H1 (cell line): ENCODE results near the gene SYP. TPM values are rescaled to one million over a fixed set of nuclear protein-coding genes. Genes with fewer than 3 reads are reported as not detected.

ENCODE experiments used
- CTCF ChIA-PET: fragments of 300-600 bp; sonication (Branson Sonifier 250); formaldehyde crosslinking; loops from one replicate; lab custom pipeline; 2021; ENCODE audit not compliant: partially characterized antibody; lab: Charles Lee
- POLR2A ChIA-PET: fragments of 300-600 bp; sonication (Branson Sonifier 250); formaldehyde crosslinking; loops from one replicate; lab custom pipeline; 2021; ENCODE audit warnings: inconsistent platforms; ENCODE audit not compliant: partially characterized antibody; lab: Charles Lee
- DNase-seq, 2 experiments: peaks; one replicate each; pipeline versions ENCODE4 v3.0.0 to v3.0.0-alpha.2; 2010 to 2022; ENCODE audit warnings: low spot score in 2 of 2, low read depth in 1 of 2, mixed read lengths in 1 of 2
- FAIRE-seq: peaks from 2 replicates; lab custom pipeline; 2011; peaks lifted over from hg19 to GRCh38; lab: Jason Lieb, UNC
- H2AFZ ChIP-seq: 2 replicates; pipeline ENCODE4 v1.8.1; 2012; ENCODE audit warnings: low read length, inconsistent platforms
- H2AK5ac ChIP-seq: 2 replicates; pipeline ENCODE4 v1.6.1; 2013; ENCODE audit warnings: low read depth, low read length
- H2BK120ac ChIP-seq: replicated peaks from 2 replicates; pipeline ENCODE3; 2013; ENCODE audit warnings: low read depth, low read length, inconsistent platforms
- H2BK12ac ChIP-seq: 2 replicates; pipeline ENCODE4 v1.6.1; 2013; ENCODE audit warnings: low read depth, low read length
- H2BK15ac ChIP-seq: 2 replicates; pipeline ENCODE4 v1.6.1; 2013; ENCODE audit warnings: low read length
- H2BK20ac ChIP-seq: 2 replicates; pipeline ENCODE4 v1.6.1; 2013; ENCODE audit warnings: low read length
- H2BK5ac ChIP-seq: 2 replicates; pipeline ENCODE4 v1.6.1; 2013; ENCODE audit warnings: low read depth, low read length
- H3K14ac ChIP-seq: 2 replicates; pipeline ENCODE4 v1.6.1; 2013; ENCODE audit warnings: inconsistent platforms; ENCODE audit not compliant: insufficient read length
- H3K18ac ChIP-seq: 2 replicates; pipeline ENCODE4 v1.6.1; 2013; ENCODE audit warnings: low read length; ENCODE audit errors: extremely low read depth
- H3K23ac ChIP-seq: 2 replicates; pipeline ENCODE4 v1.6.1; 2013; ENCODE audit warnings: inconsistent platforms; ENCODE audit not compliant: insufficient read length
- H3K23me2 ChIP-seq: 2 replicates; pipeline ENCODE4 v1.6.1; 2013; ENCODE audit warnings: low read depth, low read length
- H3K27ac ChIP-seq: 2 replicates; pipeline ENCODE4 v1.6.1; 2011; ENCODE audit warnings: low read depth, low read length, inconsistent platforms
- H3K27me3 ChIP-seq, 4 experiments: replicated peaks in 1 of 4; 1 replicate in 1 of 4; 2 replicates in 3 of 4; pipeline versions ENCODE4 v1.6.1 to v1.8.1; 2011 to 2013; ENCODE audit warnings: low read length in 3 of 4, mild to moderate bottlenecking in 3 of 4, inconsistent platforms in 2 of 4, mixed read lengths in 2 of 4, moderate library complexity in 1 of 4; ENCODE audit not compliant: control insufficient read depth in 3 of 4, insufficient read depth in 3 of 4; ENCODE audit errors: extremely low read depth in 1 of 4
- H3K36me3 ChIP-seq, 4 experiments: 2 replicates each; pipeline versions ENCODE4 v1.6.1 to v1.8.1; 2011 to 2013; ENCODE audit warnings: mild to moderate bottlenecking in 4 of 4, low read length in 3 of 4, moderate library complexity in 2 of 4, control low read depth in 1 of 4, inconsistent platforms in 1 of 4; ENCODE audit not compliant: insufficient read depth in 4 of 4, control insufficient read depth in 2 of 4
- H3K4ac ChIP-seq: replicated peaks from 2 replicates; pipeline ENCODE3; 2013; ENCODE audit warnings: low read length, low read depth, mixed read lengths, inconsistent platforms; ENCODE audit not compliant: insufficient read length
- H3K4me1 ChIP-seq, 4 experiments: replicated peaks in 1 of 4; 1 replicate in 1 of 4; 2 replicates in 3 of 4; pipeline versions ENCODE4 v1.6.1 to v1.8.1; 2011 to 2013; ENCODE audit warnings: low read length in 3 of 4, inconsistent platforms in 2 of 4, mixed read lengths in 1 of 4; ENCODE audit not compliant: insufficient read depth in 4 of 4, control insufficient read depth in 3 of 4
- H3K4me2 ChIP-seq, 2 experiments: 2 replicates each; pipeline versions ENCODE4 v1.6.1 to v1.8.1; 2011 to 2013; ENCODE audit warnings: low read depth in 2 of 2, low read length in 2 of 2, control low read depth in 1 of 2, inconsistent platforms in 1 of 2, mild to moderate bottlenecking in 1 of 2; ENCODE audit not compliant: insufficient read depth in 1 of 2
- H3K4me3 ChIP-seq, 4 experiments: fragments of 200-600, 300-600 bp in 1 of 4; sonication (generic), shearing (Covaris generic), sonication (Bioruptor Twin) in 1 of 4; 2 replicates each; pipeline versions ENCODE4 v1.5.1 to v1.8.1; 2011 to 2016; ENCODE audit warnings: low read length in 4 of 4, low read depth in 3 of 4, control low read depth in 2 of 4, inconsistent platforms in 2 of 4, mild to moderate bottlenecking in 2 of 4, mixed read lengths in 1 of 4, moderate library complexity in 1 of 4; ENCODE audit not compliant: insufficient read depth in 2 of 4; ENCODE audit errors: extremely low read depth in 1 of 4
- H3K56ac ChIP-seq: replicated peaks from 2 replicates; pipeline ENCODE3; 2013; ENCODE audit warnings: low read depth, mild to moderate bottlenecking, mixed read lengths, low read length, inconsistent platforms; ENCODE audit not compliant: insufficient read length
- H3K79me1 ChIP-seq: 2 replicates; pipeline ENCODE4 v1.6.1; 2013; ENCODE audit warnings: low read depth, low read length, control low read depth
- H3K79me2 ChIP-seq, 2 experiments: 2 replicates each; pipeline versions ENCODE4 v1.6.1 to v1.8.1; 2012 to 2013; ENCODE audit warnings: low read length in 2 of 2, mild to moderate bottlenecking in 2 of 2, inconsistent platforms in 1 of 2; ENCODE audit not compliant: insufficient read depth in 2 of 2, control insufficient read depth in 1 of 2
- H3K9ac ChIP-seq, 4 experiments: replicated peaks in 1 of 4; 1 replicate in 1 of 4; 2 replicates in 3 of 4; pipeline versions ENCODE4 v1.6.1 to v1.8.1; 2011 to 2013; ENCODE audit warnings: low read depth in 3 of 4, low read length in 3 of 4, control low read depth in 2 of 4, mild to moderate bottlenecking in 2 of 4, moderate library complexity in 2 of 4, inconsistent platforms in 1 of 4; ENCODE audit errors: extremely low read depth in 1 of 4
- H3K9me3 ChIP-seq, 2 experiments: 2 replicates each; pipeline versions ENCODE4 v1.6.1 to v1.8.1; 2012 to 2013; ENCODE audit warnings: mild to moderate bottlenecking in 2 of 2, moderate library complexity in 2 of 2, control low read depth in 1 of 2, inconsistent platforms in 1 of 2, low read depth in 1 of 2, low read length in 1 of 2, mixed read lengths in 1 of 2; ENCODE audit not compliant: insufficient read depth in 2 of 2
- H4K20me1 ChIP-seq, 2 experiments: replicated peaks in 1 of 2; 2 replicates each; pipeline versions ENCODE3 to v1.8.1; 2011 to 2013; ENCODE audit warnings: inconsistent platforms in 2 of 2, low read length in 2 of 2, mild to moderate bottlenecking in 1 of 2; ENCODE audit not compliant: insufficient read depth in 2 of 2, control insufficient read depth in 1 of 2
- H4K5ac ChIP-seq: 2 replicates; pipeline ENCODE4 v1.6.1; 2013; ENCODE audit warnings: low read length, low read depth, mixed read lengths, inconsistent platforms; ENCODE audit not compliant: insufficient read length
- H4K8ac ChIP-seq: 2 replicates; pipeline ENCODE4 v1.8.0; 2013; ENCODE audit warnings: mild to moderate bottlenecking, moderate library complexity, low read length, inconsistent platforms; ENCODE audit not compliant: insufficient read depth; ENCODE audit errors: extremely low read depth
- H4K91ac ChIP-seq: replicated peaks from 2 replicates; pipeline ENCODE3; 2013; ENCODE audit warnings: low read length, mixed read lengths, inconsistent platforms; ENCODE audit not compliant: insufficient read length
- BCL11A ChIP-seq, 2 experiments: IDR thresholded peaks; one replicate each; pipeline ENCODE4 v1.6.1; 2011; ENCODE audit warnings: low read depth in 2 of 2, low read length in 2 of 2, mild to moderate bottlenecking in 2 of 2
- EGR1 ChIP-seq: IDR thresholded peaks from 2 replicates; pipeline ENCODE4 v1.6.1; 2011; ENCODE audit warnings: low read depth, low read length, borderline replicate concordance
- EP300 ChIP-seq, 2 experiments: IDR thresholded peaks; 1 replicate in 1 of 2; 2 replicates in 1 of 2; pipeline ENCODE4 v1.6.1; 2011 to 2012; ENCODE audit warnings: low read depth in 2 of 2, low read length in 2 of 2, mild to moderate bottlenecking in 2 of 2, borderline replicate concordance in 1 of 2, inconsistent platforms in 1 of 2, moderate library complexity in 1 of 2
- KDM5A ChIP-seq: fragments of 200-600 bp; IDR thresholded peaks from 2 replicates; pipeline ENCODE4 v1.7.1; 2012; ENCODE audit warnings: mild to moderate bottlenecking, low read length, inconsistent platforms, mixed read lengths
- SRF ChIP-seq: IDR thresholded peaks from 2 replicates; pipeline ENCODE4 v1.6.1; 2011; ENCODE audit warnings: mild to moderate bottlenecking, low read depth, low read length, moderate library complexity
- TAF7 ChIP-seq: optimal IDR thresholded peaks from 2 replicates; pipeline ENCODE3; 2011; ENCODE audit warnings: low read depth, mild to moderate bottlenecking, inconsistent platforms, low read length, moderate library complexity, borderline replicate concordance
- whole genome bisulfite sequencing, 2 experiments: shearing (Covaris generic) in 1 of 2; methylation state at CpG; one replicate each; pipeline versions ENCODE4 v1.1.6 to v1.1.7; 2013 to 2015; ENCODE audit warnings: low lambda C conversion rate in 2 of 2, mixed read lengths in 2 of 2, inconsistent platforms in 1 of 2, low coverage in 1 of 2, missing lambda C conversion rate in 1 of 2; ENCODE audit not compliant: insufficient replicate concordance in 2 of 2, insufficient coverage in 1 of 2, insufficient read length in 1 of 2; ENCODE audit errors: extremely low coverage in 1 of 2, missing lambda C conversion rate in 1 of 2; 5-methylcytosine and 5-hydroxymethylcytosine counted together
- polyA plus RNA-seq, 7 experiments: library from polyadenylated mRNA; depleted of rRNA in 3 of 7; stranded (reverse) in 5 of 7; unstranded in 2 of 7; fragments of >200 nt in 5 of 7; fragments of 200-250 nt in 2 of 7; gene quantifications; 1 replicate in 5 of 7; 2 replicates in 1 of 7; 4 replicates in 1 of 7; pipeline versions ENCODE4 v1.2.1 to v1.2.3, GENCODE V29; 2011 to 2013; ENCODE audit warnings: missing spikeins in 2 of 7, mixed read lengths in 2 of 7
- total RNA-seq: library from RNA; stranded (reverse); fragmentation: NEBNext Ultra II Directional; extraction: Animal tissue kit (Norgen Biotek cat#: 25700); gene quantifications from 2 replicates; pipeline ENCODE4 v1.2.1, GENCODE V29; 2021

Gene SYP
- total and polyA plus RNA-seq, 2 of the 8 experiments (the other 6 are each of a cell fraction or from before 2014, with no cell fraction given) = 4.3 to 10.8 TPM

GRCh38 chrX:49212861-49213260 is 12.9 kb upstream of the SYP start:
- Histone ChIP-seq H2AFZ (no peak overlapping the region), H2BK20ac (no peak overlapping the region), H3K4ac (no peak overlapping the region), H4K20me1 (no peaks in the 10 kb centered on the region), H4K91ac (no peak overlapping the region), H3K4me3 (no peak overlapping the region), H3K4me2 (no peak overlapping the region), H3K27me3 (no peaks in the 10 kb centered on the region), H3K9me3 (no peaks in the 10 kb centered on the region), H3K9ac (no peak overlapping the region), H3K18ac (no peak overlapping the region), H2BK12ac (no peak overlapping the region), H2BK15ac (no peak overlapping the region), H3K23me2 (no peaks in the 10 kb centered on the region), H3K79me2 (no peaks in the 10 kb centered on the region), H2BK5ac (no peak overlapping the region), H2BK120ac (no peak overlapping the region), H2AK5ac (no peak overlapping the region), H3K27ac (no peak overlapping the region), H4K5ac (no peak overlapping the region), H3K23ac (no peak overlapping the region), H3K14ac (no peak overlapping the region), H3K4me1 (peaks cover 0 to 9% (median 2%) of the 10 kb centered on the region in 4 experiments; a peak in 2 of 7 replicates), H3K36me3 (no peaks in the 10 kb centered on the region), H4K8ac (no peak overlapping the region), H3K56ac (no peak overlapping the region), H3K79me1 (no peaks in the 10 kb centered on the region)
- ChIA-PET POLR2A (no interaction called here), CTCF (no interaction called here)
- FAIRE-seq = no peak
- no CpG with 5 or more reads among the region's 1 CpG for WGBS, 2 experiments
- no peak for DNase-seq
- TF ChIP-seq TAF7 (no peak), KDM5A (no peak), EP300 (IDR thresholded peaks at IDR 0.05; ENCODE audit: borderline replicate concordance in 1 of 2, low read depth in 2 of 2, low read length in 2 of 2) (no peak), EGR1 (no peak), SRF (no peak), BCL11A (IDR thresholded peaks at IDR 0.05; ENCODE audit: low read depth in 2 of 2, low read length in 2 of 2) (no peak)
